HL-60 (cell line): ENCODE results near the gene POLR1G.

ENCODE experiments used
- DNase-seq, 2 experiments: peaks; one replicate each; pipeline ENCODE4 v3.0.0-alpha.2; 2010 to 2020; ENCODE audit warnings: low read depth in 1 of 2, low spot score in 1 of 2
- H3K27ac ChIP-seq: fragments of 250-450 bp; sonication (Bioruptor Pico); replicated peaks from 2 replicates; pipeline ENCODE4 v1.5.1; 2020; ENCODE audit warnings: mild to moderate bottlenecking, moderate library complexity
- H3K27me3 ChIP-seq: fragments of 250-450 bp; sonication (Bioruptor Pico); 2 replicates; pipeline ENCODE4 v1.5.1; 2021; ENCODE audit warnings: mild to moderate bottlenecking, moderate library complexity; ENCODE audit not compliant: insufficient read depth, poor library complexity, severe bottlenecking
- H3K4me3 ChIP-seq: replicated peaks from 2 replicates; pipeline ENCODE4 v1.5.1; 2011; ENCODE audit warnings: mild to moderate bottlenecking, control low read depth, low read length; ENCODE audit not compliant: insufficient read depth
- CTCF ChIP-seq: IDR thresholded peaks from one replicate; pipeline ENCODE4 v1.5.1; 2011; ENCODE audit warnings: low read length, control low read depth, inconsistent platforms; ENCODE audit not compliant: insufficient read depth
- GABPA ChIP-seq: IDR thresholded peaks from 2 replicates; pipeline ENCODE4 v1.6.1; 2012; ENCODE audit warnings: low read depth
- POLR2AphosphoS5 ChIP-seq: IDR thresholded peaks from 2 replicates; pipeline ENCODE4 v1.6.1; 2012; ENCODE audit warnings: low read depth
- SPI1 ChIP-seq: IDR thresholded peaks from 2 replicates; pipeline ENCODE4 v1.6.1; 2012; ENCODE audit warnings: low read depth, mild to moderate bottlenecking, borderline replicate concordance
- TF ChIP-seq, protein P1 (sequence below): IDR thresholded peaks from 2 replicates; pipeline ENCODE4 v1.6.1; 2012; ENCODE audit warnings: low read depth; ENCODE audit not compliant: insufficient replicate concordance

The POLR1G gene

DNA sequence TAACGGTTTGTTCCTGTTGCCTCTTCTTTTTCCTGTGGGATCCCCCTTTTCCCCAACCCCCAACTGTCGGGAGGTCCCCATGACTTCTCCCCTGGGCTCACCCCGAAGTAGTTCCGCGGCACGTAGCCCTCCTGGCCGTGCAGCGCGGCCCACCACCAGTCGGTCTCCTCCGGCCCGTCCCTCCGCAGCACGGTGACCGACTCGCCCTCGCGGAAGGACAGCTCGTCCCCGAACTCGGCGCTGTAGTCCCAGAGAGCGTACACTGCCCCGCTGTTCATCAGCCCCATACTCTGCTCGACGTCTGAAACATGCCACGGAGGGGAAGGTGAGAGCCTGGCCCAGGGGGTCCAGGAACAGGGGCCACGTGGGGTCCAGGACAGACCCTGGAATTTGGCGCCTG, 24.0 kb upstream of the POLR1G start:
- no peak overlapping the region for H3K27ac ChIP-seq
- TF ChIP-seq, protein P1, sequence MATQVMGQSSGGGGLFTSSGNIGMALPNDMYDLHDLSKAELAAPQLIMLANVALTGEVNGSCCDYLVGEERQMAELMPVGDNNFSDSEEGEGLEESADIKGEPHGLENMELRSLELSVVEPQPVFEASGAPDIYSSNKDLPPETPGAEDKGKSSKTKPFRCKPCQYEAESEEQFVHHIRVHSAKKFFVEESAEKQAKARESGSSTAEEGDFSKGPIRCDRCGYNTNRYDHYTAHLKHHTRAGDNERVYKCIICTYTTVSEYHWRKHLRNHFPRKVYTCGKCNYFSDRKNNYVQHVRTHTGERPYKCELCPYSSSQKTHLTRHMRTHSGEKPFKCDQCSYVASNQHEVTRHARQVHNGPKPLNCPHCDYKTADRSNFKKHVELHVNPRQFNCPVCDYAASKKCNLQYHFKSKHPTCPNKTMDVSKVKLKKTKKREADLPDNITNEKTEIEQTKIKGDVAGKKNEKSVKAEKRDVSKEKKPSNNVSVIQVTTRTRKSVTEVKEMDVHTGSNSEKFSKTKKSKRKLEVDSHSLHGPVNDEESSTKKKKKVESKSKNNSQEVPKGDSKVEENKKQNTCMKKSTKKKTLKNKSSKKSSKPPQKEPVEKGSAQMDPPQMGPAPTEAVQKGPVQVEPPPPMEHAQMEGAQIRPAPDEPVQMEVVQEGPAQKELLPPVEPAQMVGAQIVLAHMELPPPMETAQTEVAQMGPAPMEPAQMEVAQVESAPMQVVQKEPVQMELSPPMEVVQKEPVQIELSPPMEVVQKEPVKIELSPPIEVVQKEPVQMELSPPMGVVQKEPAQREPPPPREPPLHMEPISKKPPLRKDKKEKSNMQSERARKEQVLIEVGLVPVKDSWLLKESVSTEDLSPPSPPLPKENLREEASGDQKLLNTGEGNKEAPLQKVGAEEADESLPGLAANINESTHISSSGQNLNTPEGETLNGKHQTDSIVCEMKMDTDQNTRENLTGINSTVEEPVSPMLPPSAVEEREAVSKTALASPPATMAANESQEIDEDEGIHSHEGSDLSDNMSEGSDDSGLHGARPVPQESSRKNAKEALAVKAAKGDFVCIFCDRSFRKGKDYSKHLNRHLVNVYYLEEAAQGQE, result no peak
- no peak for TF ChIP-seq GABPA
- TF ChIP-seq POLR2AphosphoS5, result no peak
- no peak for TF ChIP-seq SPI1
- no peak for TF ChIP-seq CTCF
- peaks cover 20% of the 10 kb centered on the region for H3K27me3 ChIP-seq
- H3K4me3 ChIP-seq, result no peak overlapping the region
- no peak for DNase-seq

GRCh38 chr19:45385392-45386221, 20.8 kb upstream of the POLR1G start:
- DNase-seq, result peak in 1 of 2 experiments; percentile 44
- TF ChIP-seq, protein P1, result no peak
- TF ChIP-seq CTCF (no peak), SPI1 (no peak), GABPA (no peak), POLR2AphosphoS5 (no peak)
- no peak overlapping the region for H3K4me3 ChIP-seq
- H3K27ac ChIP-seq, result no peak overlapping the region
- peaks cover 20% of the 10 kb centered on the region for H3K27me3 ChIP-seq

- DNase-seq, result peak in 1 of 2 experiments; percentile 22
- H3K27me3 ChIP-seq, result peaks cover 5% of the 10 kb centered on the region
- TF ChIP-seq CTCF (no peak), POLR2AphosphoS5 (no peak), SPI1 (no peak), GABPA (no peak)
- TF ChIP-seq, protein P1, result no peak
- H3K27ac ChIP-seq, result no peak overlapping the region
- no peak overlapping the region for H3K4me3 ChIP-seq
Measured at GRCh38 chr19:45391346-45391745, 15.1 kb upstream of the POLR1G start.
